Heart left ventricle (tissue), 16 donors: Measurements from ENCODE around the gene KRT7. TPM values are rescaled to one million over a fixed set of nuclear protein-coding genes. Genes with fewer than 3 reads are reported as not detected.
A peak's percentile ranks its signal among the peaks of the same experiment; 100 is the strongest.

ENCODE experiments used
- ATAC-seq, 4 donors: fragments of 200-7000 bp; cut with Tn5 transposase; one replicate each; pipeline ENCODE4 v1.9.1; 2020 to 2022; ENCODE audit warnings: moderate library complexity in 4 of 4, mild to moderate bottlenecking in 3 of 4, moderate number of reproducible peaks in 1 of 4
- DNase-seq, 5 donors: peaks; one replicate each; pipeline ENCODE4 v3.0.0-alpha.2; 2020
- H3K27ac ChIP-seq, 12 donors: fragments of 200-600 bp; sonication (generic) in 4 of 12; one replicate each; pipeline versions ENCODE4 v1.5.0 to v1.8.0; 2016 to 2022; ENCODE audit warnings: mild to moderate bottlenecking in 2 of 12
- H3K27me3 ChIP-seq, 9 donors: fragments of 200-600 bp; sonication (generic) in 2 of 9; one replicate each; pipeline versions ENCODE4 v1.5.1 to v1.8.0; 2016 to 2022; ENCODE audit warnings: mild to moderate bottlenecking in 3 of 9
- H3K36me3 ChIP-seq, 9 donors: fragments of 200-600 bp; sonication (generic) in 2 of 9; one replicate each; pipeline versions ENCODE4 v1.5.0 to v1.8.0; 2018 to 2022; ENCODE audit warnings: mild to moderate bottlenecking in 2 of 9
- H3K4me1 ChIP-seq, 12 donors: fragments of 200-600 bp; sonication (generic) in 4 of 12; one replicate each; pipeline versions ENCODE4 v1.5.0 to v1.8.0; 2016 to 2022; ENCODE audit warnings: mild to moderate bottlenecking in 3 of 12
- H3K4me3 ChIP-seq, 12 donors: fragments of 200-600 bp; sonication (generic) in 4 of 12; one replicate each; pipeline versions ENCODE4 v1.5.0 to v1.8.0; 2017 to 2022; ENCODE audit warnings: mild to moderate bottlenecking in 9 of 12, moderate library complexity in 4 of 12
- H3K9me3 ChIP-seq, 12 donors: fragments of 200-600 bp; sonication (generic) in 4 of 12; one replicate each; pipeline versions ENCODE4 v1.5.0 to v1.8.0; 2016 to 2022; ENCODE audit warnings: mild to moderate bottlenecking in 1 of 12
- CTCF ChIP-seq, 12 donors: fragments of 200-600 bp; sonication (generic) in 4 of 12; IDR thresholded peaks; one replicate each; pipeline versions ENCODE4 v1.5.0 to v1.8.0; 2018 to 2022; ENCODE audit warnings: antibody characterized with exemption in 12 of 12, mild to moderate bottlenecking in 5 of 12
- POLR2A ChIP-seq, 2 donors: fragments of 450-650 bp; IDR thresholded peaks; one replicate each; pipeline ENCODE4 v1.6.1; 2017; ENCODE audit warnings: antibody characterized with exemption in 2 of 2, mild to moderate bottlenecking in 2 of 2, moderate library complexity in 2 of 2
- WGBS, 4 donors: extraction: QIAGEN DNeasy Blood & Tissue Kit in 2 of 4; methylation state at CpG; one replicate each; pipeline versions ENCODE4 v1.1.5 to v1.1.7; 2013 to 2018; 5-methylcytosine and 5-hydroxymethylcytosine counted together
- intact Hi-C, 10 donors: fragments of 100-400 bp; cut with DNase I; formaldehyde crosslinking; loops; one replicate each; pipeline versions ENCODE4 v1.11.1 to v1.14.2; 2022
- polyA plus RNA-seq, 2 donors: library from polyadenylated mRNA; stranded (reverse); fragments of 200-250 nt; gene quantifications; one replicate each; pipeline ENCODE4 v1.2.3, GENCODE V29; 2013
- total RNA-seq, 9 donors: library from RNA; depleted of rRNA in 2 of 9; stranded (reverse); fragments of >200 nt in 2 of 9; fragmentation: NEBNext Ultra II Directional in 3 of 9; extraction: Animal tissue kit (Norgen Biotek cat#: 25700) in 3 of 9; gene quantifications; one replicate each; pipeline versions ENCODE4 v1.1.0 to v1.2.4, GENCODE V29; 2016 to 2023
- donor health status: ischemic (EF 13 %, LVEDD 7.1; RV severe dilation, severe dysfunction).
- donor health status: healthy with polysubstance abuse.
- donor health status: DM: no; HTN: yes; CAD: no.
- donor health status: DM: no; HTN: no; CAD: no.
- donor health status: ischemic (EF 25% LVEDD 6.9; RV normal size, moderate dysfunction).
- donor health status: ischemic (EF 25% LVEDD 5.7; RV mildly dilated, moderate dysfunction).
- donor health status: healthy.
- donor health status: DM: yes; HTN: yes; CAD: no.
- donor health status: ischemic (EF 35%, LVEDD 5.7; RV mildly dilated, moderate dysfunction).
- donor health status: nonischemic (EF 11% LVEDD 7.7; RV severe dilation, severe dysfunction).
- donor health status: DM: yes; HTN: yes; CAD: no.
- donor health status: PGD.
- donor health status: ischemic (EF 29% LVEDD 5.4; RV normal size, mild dysfunction).
- donor health status: nonischemic (EF 23%, LVEDD 6.1; RV moderate dilation, normal function).

Gene KRT7
- total and polyA plus RNA-seq, 11 donors = 0.20 to 56.7 (median 3.1) TPM; not detected in 3

GRCh38 chr12:52209321-52209720 is 23.7 kb upstream of the KRT7 start:
- DNase-seq (peak in 2 of 5 donors; percentile 16 to 40), ATAC-seq (no peak)
- TF ChIP-seq CTCF (IDR thresholded peaks at IDR 0.05) (no peak), POLR2A (IDR thresholded peaks at IDR 0.05) (no peak)
- H3K27me3 ChIP-seq = peaks cover 0 to 6% (median 0%) of the 10 kb centered on the region in 9 donors
- intact Hi-C loops = no loop called here
- 68 to 79% (median 73%) methylated on average over 8 of the region's 8 CpGs for WGBS, 4 donors
- no peak overlapping the region for H3K27ac ChIP-seq
- H3K9me3 ChIP-seq = no peaks in the 10 kb centered on the region
- H3K36me3 ChIP-seq = no peaks in the 10 kb centered on the region
- no peak overlapping the region for H3K4me3 ChIP-seq
- H3K4me1 ChIP-seq = peaks cover 6 to 34% (median 12%) of the 10 kb centered on the region in 12 donors

- Histone ChIP-seq H3K36me3 (no peaks in the 10 kb centered on the region), H3K27me3 (peaks cover 0 to 6% (median 0%) of the 10 kb centered on the region in 9 donors), H3K27ac (no peak overlapping the region), H3K4me1 (peaks cover 6 to 34% (median 12%) of the 10 kb centered on the region in 12 donors), H3K4me3 (no peak overlapping the region), H3K9me3 (no peaks in the 10 kb centered on the region)
- 84 to 86% (median 85%) methylated on average over 7 of the region's 7 CpGs for WGBS, 4 donors
- no peak for ATAC-seq
- TF ChIP-seq POLR2A (IDR thresholded peaks at IDR 0.05) (no peak), CTCF (IDR thresholded peaks at IDR 0.05) (no peak)
- intact Hi-C loops = no loop called here
- DNase-seq = peak in 2 of 5 donors; percentile 26 to 48
These were observed 22.7 kb upstream of the KRT7 start for GRCh38 chr12:52210186-52210924.

GRCh38 chr12:52210925-52211650 is 22.0 kb upstream of the KRT7 start:
- Histone ChIP-seq H3K27me3 (peaks cover 0 to 6% (median 0%) of the 10 kb centered on the region in 9 donors), H3K4me3 (no peak overlapping the region), H3K27ac (no peak overlapping the region), H3K9me3 (no peaks in the 10 kb centered on the region), H3K36me3 (no peaks in the 10 kb centered on the region), H3K4me1 (peaks cover 6 to 30% (median 12%) of the 10 kb centered on the region in 12 donors)
- DNase-seq (peak in 2 of 5 donors; percentile 14 to 25), ATAC-seq (no peak)
- TF ChIP-seq POLR2A (IDR thresholded peaks at IDR 0.05) (no peak), CTCF (IDR thresholded peaks at IDR 0.05) (no peak)
- intact Hi-C loops = no loop called here
- WGBS, 4 donors = 78 to 84% (median 81%) methylated on average over 9 to 10 of the region's 10 CpGs
